GM12878 (cell line): ENCODE data around the gene DFFA. TPM values are rescaled to one million over a fixed set of nuclear protein-coding genes. Genes with fewer than 3 reads are reported as not detected.
A peak's percentile ranks its signal among the peaks of the same experiment; 100 is the strongest.

Experiments used
- ATAC-seq: fragments of 200-7000 bp; cut with Tn5 transposase; 3 replicates; pipeline ENCODE4 v1.9.1; 2020; ENCODE audit warnings: mild to moderate bottlenecking, moderate library complexity
- BruUV-seq: library from RNA; stranded (reverse); fragments of 400-500 nt; replicated peaks from 2 replicates; lab custom pipeline; 2021; lab: Mats Ljungman, UMichigan
- CTCF ChIA-PET: fragments of 300-600 bp; sonication (Branson Sonifier 250); formaldehyde crosslinking; extraction: SDS; loops from one replicate; lab custom pipeline; 2021; ENCODE audit warnings: inconsistent platforms; lab: Yijun Ruan, JAX
- POLR2A ChIA-PET: fragments of 350-600 bp; formaldehyde crosslinking; extraction: SDS; loops from one replicate; lab custom pipeline; 2021; ENCODE audit warnings: inconsistent platforms; lab: Charles Lee
- RAD21 ChIA-PET: fragments of 300-600 bp; sonication (Branson Sonifier 250); formaldehyde crosslinking; loops from one replicate; lab custom pipeline; 2023; ENCODE audit warnings: antibody characterized with exemption; ENCODE audit not compliant: unreplicated experiment; lab: Charles Lee
- SMC1A ChIA-PET: fragments of 300-600 bp; sonication (Branson Sonifier 250); formaldehyde crosslinking; loops from one replicate; lab custom pipeline; 2023; ENCODE audit not compliant: unreplicated experiment, uncharacterized antibody; lab: Charles Lee
- DNase-seq: peaks from one replicate; pipeline ENCODE4 v3.0.0-alpha.2; 2011; ENCODE audit warnings: low read depth, low spot score
- FAIRE-seq: peaks from 3 replicates; lab custom pipeline; 2011; peaks lifted over from hg19 to GRCh38; lab: Jason Lieb, UNC
- H2AFZ ChIP-seq: 2 replicates; pipeline ENCODE4 v1.6.0; 2011; ENCODE audit warnings: low read depth, low read length, control low read depth; ENCODE audit not compliant: control insufficient read depth
- H3K27ac ChIP-seq: 2 replicates; pipeline ENCODE4 v1.5.1; 2011; ENCODE audit warnings: control low read depth; ENCODE audit not compliant: control insufficient read depth, insufficient read depth
- H3K27me3 ChIP-seq, 2 experiments: replicated peaks in 1 of 2; 2 replicates each; pipeline versions ENCODE4 v1.6.0 to v1.6.1; 2011; ENCODE audit warnings: low read length in 1 of 2; ENCODE audit not compliant: control insufficient read depth in 2 of 2, insufficient read depth in 2 of 2
- H3K36me3 ChIP-seq, 2 experiments: 2 replicates each; pipeline ENCODE4 v1.5.1; 2011; ENCODE audit warnings: low read length in 1 of 2; ENCODE audit not compliant: control insufficient read depth in 2 of 2, insufficient read depth in 2 of 2
- H3K4me1 ChIP-seq: 2 replicates; pipeline ENCODE4 v1.6.1; 2011; ENCODE audit warnings: mild to moderate bottlenecking, low read length, moderate library complexity, mixed read lengths; ENCODE audit not compliant: control insufficient read depth, insufficient read depth
- H3K4me2 ChIP-seq: 2 replicates; pipeline ENCODE4 v1.6.0; 2011; ENCODE audit warnings: control low read depth; ENCODE audit not compliant: control insufficient read depth, insufficient read depth
- H3K4me3 ChIP-seq: fragments of 200-600 bp; sonication (generic); 2 replicates; pipeline ENCODE4 v1.5.1; 2016
- H3K79me2 ChIP-seq: 2 replicates; pipeline ENCODE4 v1.6.0; 2011; ENCODE audit warnings: low read length; ENCODE audit not compliant: control insufficient read depth, insufficient read depth
- H3K9ac ChIP-seq: 2 replicates; pipeline ENCODE4 v1.8.0; 2011; ENCODE audit warnings: low read length, control low read depth, mixed read lengths; ENCODE audit not compliant: control insufficient read depth, insufficient read depth
- H3K9me3 ChIP-seq: replicated peaks from 3 replicates; pipeline ENCODE4 v1.5.1; 2011; ENCODE audit warnings: mild to moderate bottlenecking, low read length; ENCODE audit not compliant: control insufficient read depth, insufficient read depth
- H4K20me1 ChIP-seq: 2 replicates; pipeline ENCODE4 v1.6.0; 2011; ENCODE audit not compliant: control insufficient read depth, insufficient read depth
- BCL11A ChIP-seq: IDR thresholded peaks from 2 replicates; pipeline ENCODE4 v1.6.1; 2011; ENCODE audit warnings: low read depth, low read length
- BMI1 ChIP-seq: fragments of 450-650 bp; IDR thresholded peaks from 2 replicates; pipeline ENCODE4 v1.6.1; 2016; ENCODE audit warnings: mild to moderate bottlenecking, moderate library complexity, borderline replicate concordance
- E4F1 ChIP-seq: fragments of 450-650 bp; IDR thresholded peaks from 2 replicates; pipeline ENCODE4 v1.6.1; 2018; ENCODE audit warnings: borderline replicate concordance, mild to moderate bottlenecking; ENCODE audit not compliant: partially characterized antibody
- EZH2 ChIP-seq: IDR thresholded peaks from 2 replicates; pipeline ENCODE4 v1.6.1; 2012; ENCODE audit warnings: low read depth, mild to moderate bottlenecking, control low read depth, inconsistent platforms, low read length, borderline replicate concordance; ENCODE audit not compliant: control insufficient read depth
- HDGF ChIP-seq: fragments of 450-650 bp; IDR thresholded peaks from 2 replicates; pipeline ENCODE4 v1.6.1; 2016; ENCODE audit warnings: antibody characterized with exemption
- NBN ChIP-seq: fragments of 450-650 bp; IDR thresholded peaks from 2 replicates; pipeline ENCODE4 v1.6.1; 2016
- WGBS: methylation state at CpG from one replicate; pipeline ENCODE4 v1.1.6; 2016; ENCODE audit warnings: low lambda C conversion rate; ENCODE audit not compliant: insufficient replicate concordance, insufficient coverage; ENCODE audit errors: missing lambda C conversion rate; 5-methylcytosine and 5-hydroxymethylcytosine counted together
- in situ Hi-C: fragments of 300-500 bp; cut with MboI; formaldehyde crosslinking; loops from 9 replicates; pipeline ENCODE4 v1.14.3; 2018; ENCODE audit warnings: mixed read lengths
- intact Hi-C: fragments of 100-400 bp; cut with micrococcal nuclease; formaldehyde crosslinking; loops from one replicate; pipeline ENCODE4 v1.14.2; 2022; ENCODE audit not compliant: unreplicated experiment
- polyA plus RNA-seq, 11 experiments: library from polyadenylated mRNA; depleted of rRNA in 4 of 11; unstranded in 6 of 11; stranded (reverse) in 5 of 11; fragments of >200 nt; fragmentation: Nextera tagmentation in 4 of 11; fragmentation: Illumina TruSeq in 1 of 11; extraction: Ambion mirVana in 4 of 11; extraction: Trizol in 1 of 11; gene quantifications; 1 replicate in 1 of 11; 2 replicates in 10 of 11; pipeline versions ENCODE4 v1.2.1 to v1.2.3, GENCODE V29; 2011 to 2016; ENCODE audit warnings: inconsistent platforms in 2 of 11, missing spikeins in 2 of 11, low read depth in 1 of 11
- total RNA-seq, 4 experiments: library from RNA; depleted of rRNA in 3 of 4; stranded (reverse); fragments of >200 nt in 3 of 4; fragmentation: Illumina TruSeq in 1 of 4; extraction: Trizol in 1 of 4; gene quantifications; 2 replicates each; pipeline versions ENCODE4 v1.2.1 to v1.2.3, GENCODE V29; 2013 to 2021
- TF ChIP-seq, protein P1 (sequence below): fragments of 450-650 bp; IDR thresholded peaks from 2 replicates; pipeline ENCODE4 v1.6.1; 2016; ENCODE audit warnings: mild to moderate bottlenecking

Gene DFFA
- total and polyA plus RNA-seq, 10 of the 15 experiments (the other 5 are each of a cell fraction or from before 2014, with no cell fraction given) = 37.4 to 83.8 (median 52.4) TPM

- Histone ChIP-seq H3K27me3 (no peaks in the 10 kb centered on the region), H2AFZ (peak overlapping the region; percentile 98), H3K27ac (peak overlapping the region; percentile 80; the same call in 1 of the 2 replicates), H3K79me2 (peaks cover 7% of the 10 kb centered on the region), H3K4me3 (peak overlapping the region; percentile 93; the same call in 1 of the 2 replicates), H3K4me1 (peaks cover 24% of the 10 kb centered on the region), H3K9ac (peak overlapping the region; percentile 79), H3K9me3 (no peaks in the 10 kb centered on the region), H3K36me3 (no peaks in the 10 kb centered on the region), H3K4me2 (peak overlapping the region; percentile 99), H4K20me1 (no peaks in the 10 kb centered on the region)
- no peak for ATAC-seq
- TF ChIP-seq BCL11A (no peak), HDGF (peak; percentile 72; the same call in 1 of the 2 replicates), NBN (0 out of 2 replicates have a peak, but pooled peaks have one; percentile 16), EZH2 (no peak), BMI1 (no peak), E4F1 (no peak)
- TF ChIP-seq, protein P1, sequence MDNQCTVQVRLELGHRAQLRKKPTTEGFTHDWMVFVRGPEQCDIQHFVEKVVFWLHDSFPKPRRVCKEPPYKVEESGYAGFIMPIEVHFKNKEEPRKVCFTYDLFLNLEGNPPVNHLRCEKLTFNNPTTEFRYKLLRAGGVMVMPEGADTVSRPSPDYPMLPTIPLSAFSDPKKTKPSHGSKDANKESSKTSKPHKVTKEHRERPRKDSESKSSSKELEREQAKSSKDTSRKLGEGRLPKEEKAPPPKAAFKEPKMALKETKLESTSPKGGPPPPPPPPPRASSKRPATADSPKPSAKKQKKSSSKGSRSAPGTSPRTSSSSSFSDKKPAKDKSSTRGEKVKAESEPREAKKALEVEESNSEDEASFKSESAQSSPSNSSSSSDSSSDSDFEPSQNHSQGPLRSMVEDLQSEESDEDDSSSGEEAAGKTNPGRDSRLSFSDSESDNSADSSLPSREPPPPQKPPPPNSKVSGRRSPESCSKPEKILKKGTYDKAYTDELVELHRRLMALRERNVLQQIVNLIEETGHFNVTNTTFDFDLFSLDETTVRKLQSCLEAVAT = peak; percentile 81
- intact Hi-C loops = loop anchor here (1.0 to 5.0 kb wide), 5 partner anchors 44 to 555 kb away; partner anchors contain the start of genes KIF1B and PEX14
- SMC1A ChIA-PET = interaction anchor here (1.2 to 9.0 kb wide), 8 partner anchors 30 to 72 kb away, joined by 3 to 122 read pairs (median 6); partner anchors contain the start of gene PEX14
- DNase-seq = no peak
- RAD21 ChIA-PET = interaction anchor here (0.6 to 7.6 kb wide), 10 partner anchors 31 to 220 kb away, joined by 3 to 191 read pairs (median 4); partner anchors contain the start of genes KIF1B and PEX14
- POLR2A ChIA-PET = interaction anchor here (1.6 to 2.0 kb wide), 2 partner anchors 61 to 65 kb away, joined by 5 to 17 read pairs; no protein-coding TSS in a partner anchor
- in situ Hi-C loops = loop anchor here (5.0 to 10.0 kb wide), 2 partner anchors 62 to 435 kb away; no protein-coding TSS in a partner anchor
- BruUV-seq = no TSS peak
- CTCF ChIA-PET = interaction anchor here (0.6 to 10.5 kb wide), 13 partner anchors 26 to 561 kb away, joined by 3 to 292 read pairs (median 7); partner anchors contain the start of genes KIF1B, PEX14 and PGD
- 3% methylated on average over 16 of the region's 16 CpGs for WGBS
- FAIRE-seq = no peak
Measured at GRCh38 chr1:10429868-10430215, 42.5 kb downstream of the DFFA start.
